Effector memory CD4-positive, alpha-beta T cell (primary cell): ENCODE results near the gene UROD.

Source experiments
- DNase-seq, 3 donors: peaks; one replicate each; pipeline ENCODE4 v3.0.0-alpha.2; 2020
- H3K27ac ChIP-seq: 2 replicates; pipeline ENCODE4 v1.7.0; 2013; ENCODE audit warnings: mild to moderate bottlenecking, low read length, moderate library complexity; ENCODE audit not compliant: insufficient read depth, poor library complexity, severe bottlenecking
- H3K27me3 ChIP-seq: replicated peaks from 2 replicates; pipeline ENCODE4 v1.7.0; 2013; ENCODE audit warnings: mild to moderate bottlenecking, low read length; ENCODE audit not compliant: insufficient read depth, control insufficient read depth, poor library complexity, severe bottlenecking
- H3K36me3 ChIP-seq: 2 replicates; pipeline ENCODE4 v1.7.0; 2013; ENCODE audit warnings: mild to moderate bottlenecking, low read length, moderate library complexity; ENCODE audit not compliant: control insufficient read depth, insufficient read depth
- H3K4me1 ChIP-seq: 2 replicates; pipeline ENCODE4 v1.7.0; 2013; ENCODE audit warnings: low read length, mild to moderate bottlenecking; ENCODE audit not compliant: control insufficient read depth, insufficient read depth, poor library complexity, severe bottlenecking
- H3K4me3 ChIP-seq: 2 replicates; pipeline ENCODE4 v1.7.0; 2013; ENCODE audit warnings: low read length, low read depth, mild to moderate bottlenecking; ENCODE audit not compliant: insufficient read depth, poor library complexity, severe bottlenecking
- H3K9me3 ChIP-seq: 2 replicates; pipeline ENCODE4 v1.7.0; 2013; ENCODE audit warnings: mild to moderate bottlenecking, low read length, moderate library complexity; ENCODE audit not compliant: control insufficient read depth

The UROD gene

DNA sequence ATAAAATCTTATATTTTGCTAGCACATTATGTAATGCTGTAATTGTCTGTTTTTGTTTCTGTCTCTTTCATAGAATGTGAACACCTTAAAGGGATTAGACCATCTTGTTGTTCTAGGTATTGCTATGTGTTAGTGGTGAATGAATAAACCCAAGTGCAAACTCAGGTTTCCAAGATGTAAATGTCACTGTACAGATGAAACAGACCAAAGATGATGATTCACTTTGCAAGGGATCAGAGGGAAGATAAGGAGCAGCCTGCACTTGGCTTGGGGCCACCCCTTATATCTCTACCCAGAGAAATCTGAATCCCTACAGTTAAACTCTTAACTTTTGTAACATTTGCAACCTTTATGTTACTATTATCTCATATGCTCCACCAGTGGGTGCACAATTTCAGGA, 25.4 kb downstream of the UROD start:
- peaks cover 3% of the 10 kb centered on the region for H3K36me3 ChIP-seq
- no peaks in the 10 kb centered on the region for H3K9me3 ChIP-seq
- H3K4me3 ChIP-seq: no peak overlapping the region
- no peaks in the 10 kb centered on the region for H3K4me1 ChIP-seq
- H3K27me3 ChIP-seq: no peaks in the 10 kb centered on the region
- DNase-seq: no peak
- no peak overlapping the region for H3K27ac ChIP-seq

DNA sequence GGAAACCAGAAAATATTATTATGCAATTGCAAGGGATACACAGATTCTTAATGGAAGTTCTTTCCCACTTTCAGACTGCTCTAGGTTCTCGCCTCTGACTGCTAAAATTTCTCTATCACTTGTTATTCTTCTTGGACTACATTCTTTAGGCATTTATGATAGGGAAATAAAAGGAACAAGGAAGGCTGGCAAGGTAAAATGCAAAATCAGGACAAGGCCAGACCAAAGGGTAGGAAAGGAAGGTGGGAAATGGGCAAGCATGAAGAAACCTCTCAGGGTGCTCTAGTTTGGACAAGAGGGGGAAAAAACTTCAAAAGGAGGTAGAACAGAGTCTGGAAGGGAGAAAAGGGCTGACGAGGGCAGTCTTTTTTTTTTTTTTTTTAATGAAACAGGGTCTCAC, 26.2 kb downstream of the UROD start:
- H3K27ac ChIP-seq: no peak overlapping the region
- H3K4me1 ChIP-seq: no peaks in the 10 kb centered on the region
- no peak for DNase-seq
- no peaks in the 10 kb centered on the region for H3K27me3 ChIP-seq
- H3K36me3 ChIP-seq: peaks cover 3% of the 10 kb centered on the region
- H3K9me3 ChIP-seq: no peaks in the 10 kb centered on the region
- no peak overlapping the region for H3K4me3 ChIP-seq

DNA sequence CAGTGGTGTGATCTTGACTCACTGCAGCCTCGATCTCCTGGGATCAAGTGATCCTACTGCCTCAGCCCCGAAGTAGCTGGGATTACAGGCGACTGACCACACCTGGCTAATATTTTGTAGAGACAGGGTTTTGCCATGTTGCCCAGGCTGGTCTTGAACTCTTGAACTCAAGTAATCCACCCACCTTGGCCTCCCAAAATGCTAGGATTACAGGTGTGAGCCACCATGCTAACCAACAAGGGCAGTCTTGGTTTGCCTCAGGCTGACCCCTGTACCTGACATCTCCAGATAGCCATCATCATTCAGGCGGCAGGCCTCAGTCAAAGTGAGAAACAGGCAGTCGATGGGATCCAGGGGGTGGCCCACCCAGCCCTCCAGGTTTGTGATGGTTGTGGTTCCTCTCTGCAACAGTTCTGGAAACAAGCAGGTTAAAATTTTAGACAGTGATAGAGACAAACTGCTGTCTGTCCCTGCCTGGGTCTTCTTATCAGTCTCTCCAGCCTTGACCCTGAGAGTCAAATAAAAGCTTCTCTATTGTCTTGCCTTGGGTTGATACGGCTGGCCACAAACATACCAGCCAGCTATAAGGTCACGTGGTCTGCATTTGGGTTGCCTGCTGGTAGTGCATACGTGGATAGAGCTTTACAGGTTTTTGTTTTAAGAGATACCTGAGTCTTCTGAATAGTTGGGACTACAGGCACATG, 26.8 kb downstream of the UROD start:
- H3K27me3 ChIP-seq: no peaks in the 10 kb centered on the region
- no peak overlapping the region for H3K27ac ChIP-seq
- H3K36me3 ChIP-seq: peaks cover 3% of the 10 kb centered on the region
- no peak for DNase-seq
- no peak overlapping the region for H3K4me3 ChIP-seq
- no peaks in the 10 kb centered on the region for H3K9me3 ChIP-seq
- no peaks in the 10 kb centered on the region for H3K4me1 ChIP-seq

DNA sequence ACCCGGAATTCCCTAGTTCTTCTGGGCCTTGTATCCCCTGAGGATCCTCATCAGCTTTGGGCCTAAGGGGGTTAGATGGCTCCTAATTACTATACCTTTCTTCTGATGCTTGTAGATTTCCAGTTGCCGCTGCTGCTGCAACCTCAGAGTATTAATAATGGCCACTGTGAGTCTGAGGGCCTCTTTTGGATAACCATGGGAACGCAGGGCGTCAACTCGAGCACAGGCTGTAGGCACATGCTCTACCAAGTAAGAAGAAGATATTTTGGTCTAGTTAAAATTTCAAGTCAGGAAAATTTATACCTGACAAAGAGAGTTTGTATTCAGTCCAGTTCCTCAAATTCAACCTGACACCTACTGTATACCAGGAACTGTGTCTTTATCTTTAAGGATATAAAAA, 28.2 kb downstream of the UROD start:
- H3K27me3 ChIP-seq: no peaks in the 10 kb centered on the region
- no peaks in the 10 kb centered on the region for H3K9me3 ChIP-seq
- no peaks in the 10 kb centered on the region for H3K36me3 ChIP-seq
- no peak overlapping the region for H3K4me3 ChIP-seq
- H3K27ac ChIP-seq: no peak overlapping the region
- no peaks in the 10 kb centered on the region for H3K4me1 ChIP-seq
- no peak for DNase-seq

DNA sequence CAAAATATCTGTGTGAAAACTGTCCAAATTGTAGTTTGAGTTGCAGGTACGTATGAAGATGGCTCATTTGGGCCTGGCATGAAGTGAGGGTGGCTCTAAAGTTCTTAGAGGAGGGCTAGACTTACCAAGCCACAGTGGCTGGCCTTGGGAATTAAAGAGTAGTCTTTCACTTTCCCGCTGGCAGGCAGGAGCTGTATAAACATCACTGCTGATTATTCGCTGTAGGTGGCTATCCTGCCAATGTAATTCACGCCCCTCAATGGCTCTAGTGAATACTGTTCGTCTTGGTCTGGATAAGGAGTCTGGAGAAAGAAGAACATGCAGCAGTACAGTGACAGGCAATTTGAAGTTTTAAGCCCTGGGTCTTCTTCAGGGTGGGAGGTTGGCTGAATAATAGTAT, 31.0 kb downstream of the UROD start:
- Histone ChIP-seq H3K27ac (no peak overlapping the region), H3K27me3 (no peaks in the 10 kb centered on the region), H3K4me3 (no peak overlapping the region), H3K4me1 (no peaks in the 10 kb centered on the region), H3K36me3 (no peaks in the 10 kb centered on the region), H3K9me3 (no peaks in the 10 kb centered on the region)
- DNase-seq: no peak

DNA sequence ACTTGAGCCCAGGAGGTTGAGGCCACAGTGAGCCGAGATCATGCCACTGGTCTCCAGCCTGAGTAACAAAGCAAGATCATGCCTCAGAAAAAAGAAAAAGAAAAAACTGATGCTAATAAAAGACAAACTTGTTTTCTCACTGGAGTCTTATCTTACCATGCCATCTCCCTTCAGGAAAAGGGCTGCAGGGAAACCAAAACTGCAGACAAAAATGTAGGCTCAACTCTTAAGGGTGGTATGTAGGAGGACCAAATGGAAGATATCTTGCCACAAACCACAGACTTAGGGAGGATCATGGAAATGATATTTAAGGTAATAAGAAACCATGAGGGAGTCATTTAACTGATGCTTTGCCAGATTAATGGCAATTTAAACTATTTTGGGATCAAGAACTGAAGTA, 32.9 kb downstream of the UROD start:
- H3K36me3 ChIP-seq: no peaks in the 10 kb centered on the region
- H3K27me3 ChIP-seq: no peaks in the 10 kb centered on the region
- no peaks in the 10 kb centered on the region for H3K4me1 ChIP-seq
- no peak overlapping the region for H3K27ac ChIP-seq
- H3K4me3 ChIP-seq: no peak overlapping the region
- no peaks in the 10 kb centered on the region for H3K9me3 ChIP-seq
- DNase-seq: no peak

DNA sequence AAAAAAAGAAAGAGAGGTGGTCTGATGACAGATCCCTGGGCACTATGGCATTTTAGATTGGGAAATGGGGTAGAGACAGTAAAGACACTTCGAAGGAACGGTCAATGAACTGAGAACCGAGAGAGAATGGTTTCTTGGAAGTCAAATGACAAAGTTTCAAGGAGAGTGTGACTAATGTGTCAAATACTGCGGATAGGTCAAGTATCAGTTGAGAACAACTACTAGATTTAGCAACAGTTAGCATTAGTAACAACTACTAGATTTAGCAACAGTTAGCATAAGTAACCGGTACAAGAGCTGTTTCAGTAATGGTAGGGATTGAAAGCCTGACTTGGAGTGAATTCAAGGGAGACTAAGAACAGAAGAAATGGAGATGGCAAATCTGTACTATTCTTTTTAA, 35.0 kb downstream of the UROD start:
- H3K4me3 ChIP-seq: no peak overlapping the region
- H3K27me3 ChIP-seq: no peaks in the 10 kb centered on the region
- H3K4me1 ChIP-seq: no peaks in the 10 kb centered on the region
- no peaks in the 10 kb centered on the region for H3K9me3 ChIP-seq
- H3K27ac ChIP-seq: no peak overlapping the region
- H3K36me3 ChIP-seq: no peaks in the 10 kb centered on the region
- DNase-seq: no peak

DNA sequence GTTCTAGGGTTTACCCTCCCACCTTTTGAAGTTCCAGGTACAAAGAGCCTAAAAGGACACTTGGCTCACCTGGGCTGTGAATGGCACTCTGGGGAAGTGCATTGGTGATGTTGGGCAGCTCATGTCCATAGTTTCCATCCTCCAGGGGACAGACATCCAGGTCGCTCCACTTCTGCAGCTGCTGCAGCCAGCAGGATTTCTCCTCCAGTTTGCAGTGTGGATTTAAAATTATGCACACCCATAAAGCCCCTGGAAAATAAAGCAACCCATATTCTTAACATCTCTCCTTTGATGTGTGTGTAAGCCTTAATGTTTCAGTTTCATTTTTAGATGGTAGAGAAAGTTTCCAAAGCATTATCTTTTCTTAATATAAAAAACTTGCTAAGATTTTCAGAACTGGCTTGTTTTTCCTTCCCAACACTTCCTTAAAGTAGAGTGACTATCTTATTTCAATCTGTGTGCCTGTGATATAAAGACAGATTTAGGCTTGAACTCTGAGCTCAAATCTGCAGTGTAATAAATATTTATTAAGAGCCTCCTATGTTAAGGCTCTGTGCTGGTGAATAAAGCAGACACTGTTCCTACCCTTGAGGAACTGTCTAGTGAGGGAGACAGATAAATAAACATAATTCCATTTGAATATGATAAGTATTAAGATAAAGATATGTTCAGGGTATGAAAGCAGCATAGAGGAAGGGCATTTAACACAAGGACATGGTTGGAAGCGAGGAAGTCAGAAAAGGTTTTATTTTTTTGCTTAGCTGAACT, 39.1 kb downstream of the UROD start:
- H3K27me3 ChIP-seq: no peaks in the 10 kb centered on the region
- H3K27ac ChIP-seq: peak overlapping the region; percentile 34

DNA sequence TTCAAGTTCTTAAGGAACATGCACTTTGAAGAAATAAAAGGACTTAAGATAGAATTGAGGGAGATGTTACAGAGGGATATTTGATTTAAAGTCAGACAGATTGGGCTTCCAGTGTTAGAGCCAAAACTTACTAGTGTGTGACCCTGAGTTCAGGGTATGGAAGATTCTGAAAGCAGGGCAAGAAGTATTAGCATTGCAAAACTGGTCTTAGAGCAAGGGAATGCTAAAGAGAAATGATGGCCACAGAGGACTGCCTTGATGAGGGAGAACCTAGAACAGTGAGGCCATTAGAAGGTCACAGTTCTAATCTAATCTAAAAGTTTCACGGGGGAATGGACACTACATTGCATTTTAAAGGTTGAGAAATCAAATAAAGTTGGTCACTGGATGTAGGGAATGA, 45.5 kb downstream of the UROD start:
- no peak for DNase-seq
- no peak overlapping the region for H3K27ac ChIP-seq
- no peaks in the 10 kb centered on the region for H3K27me3 ChIP-seq
- H3K9me3 ChIP-seq: no peaks in the 10 kb centered on the region
- H3K4me3 ChIP-seq: no peak overlapping the region
- no peaks in the 10 kb centered on the region for H3K4me1 ChIP-seq
- no peaks in the 10 kb centered on the region for H3K36me3 ChIP-seq

More for the DNA sequence above, 39.1 kb downstream of the UROD start:
- no peak for DNase-seq
- no peaks in the 10 kb centered on the region for H3K4me1 ChIP-seq
- no peaks in the 10 kb centered on the region for H3K36me3 ChIP-seq
- H3K4me3 ChIP-seq: peak overlapping the region; percentile 47
- no peaks in the 10 kb centered on the region for H3K9me3 ChIP-seq

DNA sequence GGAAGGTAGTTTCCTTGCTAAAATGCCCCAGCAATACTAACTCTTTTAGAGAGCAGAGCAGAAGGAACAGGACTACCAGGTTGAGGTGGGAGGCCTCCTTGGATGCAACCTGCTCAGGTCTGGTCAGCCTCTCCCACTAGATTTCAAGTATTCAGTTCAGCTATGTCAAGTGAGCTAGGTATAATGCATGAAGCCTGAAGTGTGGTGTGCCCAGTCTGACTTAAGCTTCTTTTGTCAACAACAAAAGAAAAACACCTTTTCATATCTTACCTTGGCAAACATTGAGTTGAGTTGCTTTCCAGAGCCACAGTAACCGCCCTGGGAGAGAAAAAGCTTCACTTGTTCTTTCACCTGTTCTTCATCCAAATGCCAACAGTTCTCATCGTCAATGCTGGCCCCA, 47.8 kb downstream of the UROD start:
- no peaks in the 10 kb centered on the region for H3K4me1 ChIP-seq
- H3K9me3 ChIP-seq: no peaks in the 10 kb centered on the region
- no peak overlapping the region for H3K27ac ChIP-seq
- no peaks in the 10 kb centered on the region for H3K27me3 ChIP-seq
- H3K4me3 ChIP-seq: no peak overlapping the region
- H3K36me3 ChIP-seq: no peaks in the 10 kb centered on the region
- no peak for DNase-seq
